ENCODE measurements around the gene UBAP1. TPM values are rescaled to one million over a fixed set of nuclear protein-coding genes. Genes with fewer than 3 reads are reported as not detected.

UBAP1 gene
- total and polyA plus RNA-seq, 7 experiments from 2014 or later: 31.1 to 53.9 (median 35.8) TPM

DNA sequence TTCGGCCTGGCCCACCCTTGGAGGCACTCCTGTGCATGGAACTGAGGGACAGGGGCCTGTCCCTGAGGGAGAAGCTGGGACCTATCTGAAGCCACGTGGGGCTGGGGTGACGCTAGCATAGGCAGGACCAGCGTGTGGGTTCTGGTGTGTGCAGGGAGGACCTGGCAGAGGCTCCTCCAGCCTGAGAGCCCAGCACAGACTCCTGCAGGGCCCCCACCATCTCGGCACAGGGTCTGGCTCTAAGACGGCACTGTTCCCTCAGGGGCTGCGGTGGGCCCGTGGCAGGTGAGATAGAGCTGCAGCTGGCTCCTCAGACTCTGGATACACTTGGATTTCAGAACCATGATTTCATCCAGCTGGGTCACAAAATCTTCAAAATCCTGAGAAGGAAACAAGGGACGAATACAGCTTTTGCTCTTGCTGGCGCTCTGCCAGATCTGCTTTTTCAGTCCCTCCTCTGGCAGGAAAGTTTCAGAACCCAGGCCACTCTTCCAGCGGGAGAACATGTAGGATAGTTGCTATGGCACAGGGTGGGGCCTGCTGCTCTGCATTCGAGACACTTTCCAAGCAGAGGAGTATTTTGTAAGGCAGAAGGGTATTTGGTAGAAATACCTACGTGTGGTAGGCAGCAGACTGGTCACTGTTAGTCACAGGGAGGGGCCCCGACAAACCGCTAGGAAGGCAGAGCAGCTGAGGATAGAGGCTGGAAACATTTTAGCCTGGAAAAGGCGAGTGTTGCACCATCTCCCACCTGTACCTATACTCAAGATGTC is 75.5 kb downstream of the UBAP1 start:
- intact Hi-C loops (cut with micrococcal nuclease): loop anchor here in 1 of 2 donors (5.0 kb wide), 1 partner anchor 77 kb away; the partner anchor contains the start of gene UBAP1
- no peak overlapping the region for H3K4me3 Mint-ChIP-seq
- Histone ChIP-seq H3K27me3 (ENCODE audit: control insufficient read depth in 2 of 2, insufficient read depth in 2 of 2, low read length in 2 of 2) (no peaks in the 10 kb centered on the region), H3K36me3 (ENCODE audit: control insufficient read depth in 2 of 3, insufficient read depth in 3 of 3, low read length in 3 of 3) (peaks cover 0 to 35% (median under 1%) of the 10 kb centered on the region in 3 experiments), H3K27ac (ENCODE audit: low read depth, low read length) (no peak overlapping the region), H3K4me1 (ENCODE audit: control insufficient read depth in 2 of 2, insufficient read depth in 2 of 2, low read length in 2 of 2) (peaks cover 0 to 6% of the 10 kb centered on the region in 2 donors), H3K9me3 (ENCODE audit: control insufficient read depth in 2 of 3, low read length in 3 of 3) (no peaks in the 10 kb centered on the region), H3K4me3 (ENCODE audit: low read length) (no peak overlapping the region)
- DNase-seq (no peak), ATAC-seq (no peak)
- peak overlapping the region in 5 of 9 donors; percentile 25 to 79 (median 60) for H3K27ac Mint-ChIP-seq
- peaks cover 0 to 2% (median 0%) of the 10 kb centered on the region in 11 donors for H3K9me3 Mint-ChIP-seq
- ChIA-PET POLR2A (interaction anchor here (0.6 kb wide), 1 partner anchor 75 kb away, joined by 4 read pairs; the partner anchor contains the start of gene UBAP1), CTCF (interaction anchor here (0.6 to 1.1 kb wide), 6 partner anchors 24 to 130 kb away, joined by 3 to 5 read pairs (median 3); no protein-coding TSS in a partner anchor)
- no peaks in the 10 kb centered on the region for H3K27me3 Mint-ChIP-seq
- peaks cover 9 to 26% (median 17%) of the 10 kb centered on the region in 7 donors for H3K4me1 Mint-ChIP-seq
- H3K36me3 Mint-ChIP-seq: peaks cover 0 to 21% (median 0%) of the 10 kb centered on the region in 5 donors

DNA sequence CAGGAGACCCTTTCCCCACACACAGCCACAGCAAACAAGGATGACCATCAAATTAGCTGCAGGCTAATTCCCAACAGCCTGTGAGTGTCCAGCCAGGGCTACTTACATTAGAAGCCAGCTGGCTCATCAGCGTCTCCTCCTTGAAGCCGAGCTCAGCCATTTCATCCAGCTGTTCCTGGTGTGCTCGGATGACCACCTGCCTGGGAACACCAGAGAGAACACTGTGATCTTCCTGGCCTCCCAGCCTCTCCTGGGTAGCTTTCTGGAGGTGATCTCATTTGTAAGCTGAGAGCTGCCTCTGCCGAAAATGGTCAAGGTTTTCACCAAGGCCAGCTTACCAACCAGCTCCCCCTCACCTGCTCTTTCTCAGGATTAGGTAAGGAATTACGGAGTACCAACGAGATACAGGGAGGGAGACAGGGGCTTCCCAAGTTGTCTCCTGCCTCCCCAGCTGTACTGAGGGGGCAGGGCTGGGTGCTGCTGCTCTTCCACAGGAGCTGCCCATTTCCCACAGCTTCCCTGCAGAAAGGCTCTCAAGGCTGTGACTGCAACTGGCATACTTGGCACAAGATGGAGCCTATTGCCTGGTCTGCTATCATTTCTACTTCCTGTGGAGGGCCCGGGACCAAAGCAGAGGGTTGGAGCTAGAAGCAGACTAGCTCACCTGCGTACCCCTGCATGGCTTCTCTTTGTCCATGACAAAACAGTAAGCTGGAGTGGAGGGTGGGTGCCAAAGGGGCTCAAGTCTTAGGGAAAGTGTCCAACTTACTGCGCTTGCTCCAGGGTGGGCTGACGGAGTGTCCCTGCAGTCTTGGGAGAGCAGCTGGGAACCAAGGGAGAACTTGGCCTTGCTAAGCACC is 76.4 kb downstream of the UBAP1 start:
- H3K9me3 Mint-ChIP-seq: peaks cover 0 to 2% (median 0%) of the 10 kb centered on the region in 11 donors
- peak overlapping the region in 2 of 9 donors; percentile 38 to 41 for H3K27ac Mint-ChIP-seq
- Histone ChIP-seq H3K27ac (ENCODE audit: low read depth, low read length) (no peak overlapping the region), H3K36me3 (ENCODE audit: control insufficient read depth in 2 of 3, insufficient read depth in 3 of 3, low read length in 3 of 3) (peaks cover 0 to 27% (median 0%) of the 10 kb centered on the region in 3 experiments), H3K9me3 (ENCODE audit: control insufficient read depth in 2 of 3, low read length in 3 of 3) (no peaks in the 10 kb centered on the region), H3K4me3 (ENCODE audit: low read length) (no peak overlapping the region), H3K4me1 (ENCODE audit: control insufficient read depth in 2 of 2, insufficient read depth in 2 of 2, low read length in 2 of 2) (peaks cover 0 to 6% of the 10 kb centered on the region in 2 donors), H3K27me3 (ENCODE audit: control insufficient read depth in 2 of 2, insufficient read depth in 2 of 2, low read length in 2 of 2) (no peaks in the 10 kb centered on the region)
- no peak overlapping the region for H3K4me3 Mint-ChIP-seq
- H3K4me1 Mint-ChIP-seq: peaks cover 9 to 26% (median 17%) of the 10 kb centered on the region in 7 donors
- intact Hi-C loops (cut with micrococcal nuclease): loop anchor here in 1 of 2 donors (5.0 kb wide), 1 partner anchor 78 kb away; the partner anchor contains the start of gene UBAP1
- DNase-seq (no peak), ATAC-seq (no peak)
- POLR2A ChIA-PET: no interaction called here
- peaks cover 0 to 17% (median 0%) of the 10 kb centered on the region in 5 donors for H3K36me3 Mint-ChIP-seq
- CTCF ChIA-PET: interaction anchor here (0.7 to 1.1 kb wide), 4 partner anchors 26 to 198 kb away, joined by 3 read pairs; no protein-coding TSS in a partner anchor
- no peaks in the 10 kb centered on the region for H3K27me3 Mint-ChIP-seq

GRCh38 chr9:34256104-34256503 is 77.3 kb downstream of the UBAP1 start:
- ChIA-PET POLR2A (no interaction called here), CTCF (interaction anchor here (0.7 to 1.0 kb wide), 3 partner anchors 15 to 198 kb away, joined by 3 read pairs; no protein-coding TSS in a partner anchor)
- Histone ChIP-seq H3K4me1 (ENCODE audit: control insufficient read depth in 2 of 2, insufficient read depth in 2 of 2, low read length in 2 of 2) (peaks cover 0 to 6% of the 10 kb centered on the region in 2 donors), H3K36me3 (ENCODE audit: control insufficient read depth in 2 of 3, insufficient read depth in 3 of 3, low read length in 3 of 3) (peaks cover 0 to 18% (median 0%) of the 10 kb centered on the region in 3 experiments), H3K27ac (ENCODE audit: low read depth, low read length) (no peak overlapping the region), H3K4me3 (ENCODE audit: low read length) (no peak overlapping the region), H3K27me3 (ENCODE audit: control insufficient read depth in 2 of 2, insufficient read depth in 2 of 2, low read length in 2 of 2) (no peaks in the 10 kb centered on the region), H3K9me3 (ENCODE audit: control insufficient read depth in 2 of 3, low read length in 3 of 3) (no peaks in the 10 kb centered on the region)
- intact Hi-C loops (cut with micrococcal nuclease): loop anchor here (1.0 to 2.0 kb wide), 3 partner anchors 73 to 347 kb away; partner anchors contain the start of genes KIF24 (in 1 of the 2) and NUDT2 (in 1 of the 2)
- H3K4me1 Mint-ChIP-seq: peaks cover 9 to 26% (median 17%) of the 10 kb centered on the region in 7 donors
- peaks cover 0 to 2% (median 0%) of the 10 kb centered on the region in 11 donors for H3K9me3 Mint-ChIP-seq
- peaks cover 0 to 11% (median 0%) of the 10 kb centered on the region in 5 donors for H3K36me3 Mint-ChIP-seq
- peak overlapping the region in 8 of 9 donors; percentile 23 to 94 (median 77) for H3K27ac Mint-ChIP-seq
- H3K4me3 Mint-ChIP-seq: peak overlapping the region in 2 of 10 donors; percentile 62 to 63
- ATAC-seq: no peak
- no peaks in the 10 kb centered on the region for H3K27me3 Mint-ChIP-seq
- DNase-seq: no peak

GRCh38 chr9:34256987-34257585 is 78.2 kb downstream of the UBAP1 start:
- H3K9me3 Mint-ChIP-seq: peaks cover 0 to 2% (median 0%) of the 10 kb centered on the region in 11 donors
- peak in 6 of 9 donors; percentile 16 to 41 (median 34) for DNase-seq

DNA sequence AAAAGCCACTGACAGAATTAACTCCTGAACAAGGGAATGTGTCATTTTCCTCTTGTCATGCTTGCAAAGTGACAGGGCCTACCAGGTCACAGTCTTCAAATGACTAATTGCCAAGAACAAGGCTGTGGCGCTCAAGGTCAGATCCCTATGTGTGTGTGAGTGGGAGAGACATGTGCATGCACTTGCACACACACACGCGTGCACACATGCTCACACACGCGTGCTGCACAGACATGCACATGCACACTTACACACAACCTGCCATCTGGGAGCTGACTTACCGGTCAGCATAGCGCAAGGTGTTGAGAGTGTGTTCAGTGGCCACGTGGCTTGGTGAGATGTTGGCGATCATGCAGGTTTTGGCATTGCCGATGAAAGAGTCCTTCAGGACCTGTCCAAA is 80.5 kb downstream of the UBAP1 start:
- intact Hi-C loops (cut with micrococcal nuclease): no loop called here
- ChIA-PET CTCF (no interaction called here), POLR2A (no interaction called here)
- Histone ChIP-seq H3K4me3 (ENCODE audit: low read length) (no peak overlapping the region), H3K9me3 (ENCODE audit: control insufficient read depth in 2 of 3, low read length in 3 of 3) (no peaks in the 10 kb centered on the region), H3K36me3 (ENCODE audit: control insufficient read depth in 2 of 3, insufficient read depth in 3 of 3, low read length in 3 of 3) (no peaks in the 10 kb centered on the region), H3K27me3 (ENCODE audit: control insufficient read depth in 2 of 2, insufficient read depth in 2 of 2, low read length in 2 of 2) (no peaks in the 10 kb centered on the region), H3K4me1 (ENCODE audit: control insufficient read depth in 2 of 2, insufficient read depth in 2 of 2, low read length in 2 of 2) (peaks cover 0 to 6% of the 10 kb centered on the region in 2 donors), H3K27ac (ENCODE audit: low read depth, low read length) (no peak overlapping the region)
- Mint-ChIP-seq H3K4me3 (no peak overlapping the region), H3K9me3 (peaks cover 0 to 2% (median 0%) of the 10 kb centered on the region in 11 donors), H3K36me3 (peaks cover 0 to 5% (median 0%) of the 10 kb centered on the region in 5 donors), H3K4me1 (peaks cover 13 to 36% (median 22%) of the 10 kb centered on the region in 7 donors), H3K27ac (peak overlapping the region in 1 of 9 donors; percentile 43), H3K27me3 (no peaks in the 10 kb centered on the region)
- DNase-seq (no peak), ATAC-seq (no peak)

More at GRCh38 chr9:34256987-34257585, 78.2 kb downstream of the UBAP1 start:
- ChIA-PET CTCF (interaction anchor here (0.5 to 1.0 kb wide), 2 partner anchors 14 to 35 kb away, joined by 3 to 4 read pairs; no protein-coding TSS in a partner anchor), POLR2A (interaction anchor here (1.1 to 1.4 kb wide), 2 partner anchors 119 to 121 kb away, joined by 3 to 6 read pairs; no protein-coding TSS in a partner anchor)
- Histone ChIP-seq H3K9me3 (ENCODE audit: control insufficient read depth in 2 of 3, low read length in 3 of 3) (no peaks in the 10 kb centered on the region), H3K4me3 (ENCODE audit: low read length) (no peak overlapping the region), H3K36me3 (ENCODE audit: control insufficient read depth in 2 of 3, insufficient read depth in 3 of 3, low read length in 3 of 3) (peaks cover 0 to 8% (median 0%) of the 10 kb centered on the region in 3 experiments), H3K4me1 (ENCODE audit: control insufficient read depth in 2 of 2, insufficient read depth in 2 of 2, low read length in 2 of 2) (peaks cover 0 to 6% of the 10 kb centered on the region in 2 donors), H3K27ac (ENCODE audit: low read depth, low read length) (peak overlapping the region; percentile 49), H3K27me3 (ENCODE audit: control insufficient read depth in 2 of 2, insufficient read depth in 2 of 2, low read length in 2 of 2) (no peaks in the 10 kb centered on the region)
- Mint-ChIP-seq H3K27ac (peak overlapping the region; percentile 65 to 94 (median 78)), H3K36me3 (peaks cover 0 to 7% (median 0%) of the 10 kb centered on the region in 5 donors), H3K4me1 (peaks cover 9 to 26% (median 17%) of the 10 kb centered on the region in 7 donors), H3K27me3 (no peaks in the 10 kb centered on the region), H3K4me3 (peak overlapping the region in 8 of 10 donors; percentile 10 to 63 (median 47))
- no peak for ATAC-seq
- intact Hi-C loops (cut with micrococcal nuclease): loop anchor here (1.0 to 2.0 kb wide), 3 partner anchors 72 to 346 kb away; partner anchors contain the start of genes KIF24 (in 1 of the 2) and NUDT2 (in 1 of the 2)
